GM19043 (cell line): ENCODE results near the gene GMPS.
"Not testable (repeated sequence)": the region's sequence is repeated elsewhere in the genome, so short reads cannot be mapped to it uniquely, and the experiment has no call there.

Experiments
- ATAC-seq: cut with Tn5 transposase; IDR thresholded peaks from one replicate; pipeline ENCODE4 v1.9.1; 2021; ENCODE audit warnings: low read depth; ENCODE audit not compliant: unreplicated experiment

GMPS gene

GRCh38 chr3:155934230-155934629, 63.8 kb downstream of the GMPS start:
- no peak for ATAC-seq

DNA sequence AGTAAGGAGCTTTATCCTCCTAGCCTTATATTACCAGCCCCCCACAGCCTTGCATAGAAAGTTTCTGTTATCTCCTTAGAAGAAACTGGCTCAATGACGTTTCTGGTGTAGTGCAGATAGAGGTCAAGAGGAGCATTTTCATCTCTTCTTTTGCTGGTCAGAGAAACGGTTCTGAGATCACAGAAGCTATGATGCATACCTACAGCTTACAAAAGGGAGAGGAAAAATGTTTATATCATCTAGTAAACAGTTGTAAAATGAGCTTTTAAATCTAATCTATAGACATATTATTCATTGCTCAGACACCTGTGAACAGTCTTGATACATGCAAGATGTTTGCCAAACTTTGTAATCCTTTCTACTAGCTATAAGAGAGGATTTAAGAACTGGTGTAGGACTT, 68.0 kb downstream of the GMPS start:
- ATAC-seq, result no peak

GRCh38 chr3:155941354-155941753, 70.9 kb downstream of the GMPS start:
- ATAC-seq, result no peak

DNA sequence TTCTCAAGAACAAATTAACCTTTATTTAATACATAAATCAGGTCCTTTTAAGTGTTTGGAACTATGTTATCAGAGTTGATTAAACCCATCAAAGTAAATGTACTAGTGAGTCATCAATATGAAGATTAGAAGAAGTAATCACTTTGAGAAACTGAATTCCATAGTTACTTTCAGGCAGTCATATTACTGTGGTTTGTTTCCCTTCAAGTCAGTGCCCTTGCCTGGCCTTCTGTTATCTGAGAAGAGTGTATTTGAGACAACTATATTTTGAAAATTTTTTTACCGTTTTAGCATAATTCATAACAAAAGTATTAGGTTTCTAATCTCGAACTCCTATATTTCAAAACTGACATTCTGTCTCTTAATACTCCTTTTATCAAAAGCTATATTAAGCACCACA, 73.6 kb downstream of the GMPS start:
- ATAC-seq, result no peak

DNA sequence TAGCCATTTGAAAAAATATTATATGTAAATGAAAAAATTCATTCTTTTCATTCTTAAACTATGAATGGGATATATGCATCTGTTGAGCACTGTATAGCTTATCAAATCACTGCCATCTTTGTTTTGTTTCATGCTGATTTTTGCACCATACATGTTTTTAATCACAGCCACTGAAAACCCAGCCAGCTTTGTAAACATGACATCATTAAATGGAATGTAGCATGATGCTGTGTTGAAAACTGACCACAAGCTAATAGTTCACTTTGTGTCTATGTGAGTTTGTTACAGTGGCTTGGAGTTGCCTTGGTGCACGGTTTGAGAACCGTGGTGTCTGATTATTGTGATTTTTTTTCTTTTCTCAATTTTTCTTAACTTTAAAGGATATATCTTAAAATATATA, 75.7 kb downstream of the GMPS start:
- no peak for ATAC-seq

DNA sequence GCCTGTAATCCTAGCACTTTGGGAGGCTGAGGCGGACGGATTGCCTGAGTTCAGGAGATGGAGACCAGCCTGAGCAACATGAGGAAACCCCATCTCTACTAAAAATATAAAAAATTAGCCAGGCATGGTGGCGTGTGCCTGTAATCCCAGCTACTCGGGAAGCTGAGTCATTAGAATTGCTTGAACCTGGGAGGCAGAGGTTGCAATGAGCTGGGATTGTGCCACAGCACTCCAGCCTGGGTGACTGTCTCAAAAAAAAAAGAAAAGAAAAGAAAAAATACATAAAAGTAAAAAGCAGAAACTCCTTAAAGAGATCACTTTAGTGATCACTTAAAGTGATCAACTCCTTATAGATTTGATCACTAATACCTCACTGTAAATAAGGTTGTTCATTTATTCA, 78.0 kb downstream of the GMPS start:
- no peak for ATAC-seq

GRCh38 chr3:155949453-155950217, 79.2 kb downstream of the GMPS start:
- no peak for ATAC-seq

GRCh38 chr3:155956508-155957411, 86.3 kb downstream of the GMPS start:
- ATAC-seq, result no peak

GRCh38 chr3:155957412-155957880, 87.0 kb downstream of the GMPS start:
- ATAC-seq, result no peak

- ATAC-seq, result no peak
These were observed 88.2 kb downstream of the GMPS start for GRCh38 chr3:155958676-155959075.

DNA sequence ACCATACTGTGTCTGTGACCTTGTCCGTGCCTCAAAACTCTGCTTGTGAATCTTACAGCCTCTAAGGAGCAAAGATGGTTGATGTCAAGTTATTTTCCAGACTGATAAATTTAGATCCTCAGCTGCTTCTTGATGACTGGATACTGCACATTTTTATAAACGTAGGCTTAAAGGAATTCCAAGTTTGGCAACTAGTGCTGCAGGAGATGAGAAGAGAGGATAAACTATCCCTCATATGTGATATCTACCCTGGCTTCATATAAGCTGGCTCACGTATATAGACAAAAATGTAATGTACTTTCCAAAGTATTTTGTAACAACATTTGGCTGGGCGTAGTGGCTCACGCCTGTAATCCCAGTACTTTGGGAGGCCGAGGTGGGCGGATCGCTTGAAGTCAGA, 89.6 kb downstream of the GMPS start:
- no peak for ATAC-seq

GRCh38 chr3:155961044-155961443, 90.6 kb downstream of the GMPS start:
- ATAC-seq, result not testable (repeated sequence)

DNA sequence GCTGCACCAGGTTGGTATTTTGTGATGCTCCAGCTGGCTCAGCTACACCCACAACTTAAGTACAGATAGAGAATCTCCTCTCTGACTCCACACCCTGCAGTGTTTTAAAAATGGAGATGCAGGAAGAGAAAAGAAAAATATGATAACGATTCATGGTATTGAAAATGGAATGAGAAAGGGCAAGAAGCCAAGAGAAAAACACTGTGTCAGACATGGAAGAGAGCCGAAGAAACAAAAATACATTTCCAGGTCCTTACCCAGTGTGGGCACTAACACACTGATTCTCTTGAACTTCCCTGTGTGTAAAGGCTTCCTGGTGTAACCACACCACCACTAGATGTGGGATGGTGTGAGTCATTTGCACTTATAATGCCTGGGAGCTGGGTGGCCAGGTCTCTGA, 93.1 kb downstream of the GMPS start:
- ATAC-seq, result no peak

- no peak for ATAC-seq
These were observed 99.9 kb downstream of the GMPS start for GRCh38 chr3:155970398-155970797.

GRCh38 chr3:155972885-155973584, 102.6 kb downstream of the GMPS start:
- ATAC-seq, result no peak

GRCh38 chr3:155978324-155978723, 107.9 kb downstream of the GMPS start:
- ATAC-seq, result no peak

- no peak for ATAC-seq
These were observed 109.3 kb downstream of the GMPS start for GRCh38 chr3:155979746-155980145.

DNA sequence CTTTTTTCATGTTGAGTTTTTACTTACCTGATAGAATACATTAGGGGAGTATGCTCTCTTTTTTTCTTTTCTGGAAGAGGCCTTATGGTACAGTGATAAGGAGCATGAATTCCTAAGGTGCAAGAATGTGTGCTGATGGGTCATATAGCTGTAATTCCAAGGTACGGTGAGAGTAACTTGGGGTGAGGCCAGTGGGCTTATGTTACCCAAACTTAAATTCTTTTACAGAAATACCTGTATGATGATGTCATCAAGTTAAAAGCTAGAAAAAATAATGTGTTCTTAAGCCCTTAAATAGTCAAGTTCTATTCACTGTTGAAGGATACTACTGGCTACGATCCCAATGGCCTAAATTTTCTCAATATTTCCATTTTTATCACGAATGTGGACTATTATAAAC, 111.2 kb downstream of the GMPS start:
- no peak for ATAC-seq

GRCh38 chr3:155983834-155984474, 113.5 kb downstream of the GMPS start:
- ATAC-seq, result no peak

GRCh38 chr3:155984791-155985417, 114.5 kb downstream of the GMPS start:
- ATAC-seq, result no peak
